Smooth muscle cell (in vitro differentiated cells): Measurements from ENCODE around the gene TTC39B. TPM values are rescaled to one million over a fixed set of nuclear protein-coding genes. Genes with fewer than 3 reads are reported as not detected.

Experiments used
- DNase-seq: peaks from one replicate; lab custom pipeline; 2025; ENCODE audit not compliant: unreplicated experiment; lab: John Stamatoyannopoulos, UW
- H2AFZ ChIP-seq: fragments of 200-600 bp; sonication (generic); 2 replicates; pipeline ENCODE4 v1.6.0; 2016; ENCODE audit warnings: antibody characterized with exemption, low read depth, mild to moderate bottlenecking
- H3F3A ChIP-seq: fragments of 200-600 bp; sonication (generic); 2 replicates; pipeline ENCODE4 v1.6.0; 2017; ENCODE audit warnings: antibody characterized with exemption, low read depth
- H3K27ac ChIP-seq: fragments of 200-600 bp; sonication (generic); 2 replicates; pipeline ENCODE4 v1.5.1; 2016; ENCODE audit warnings: low read depth, mild to moderate bottlenecking
- H3K27me3 ChIP-seq: fragments of 200-600 bp; sonication (generic); 2 replicates; pipeline ENCODE4 v1.6.1; 2016; ENCODE audit warnings: low read depth, mild to moderate bottlenecking
- H3K36me3 ChIP-seq: fragments of 200-600 bp; sonication (generic); 2 replicates; pipeline ENCODE4 v1.5.1; 2016; ENCODE audit warnings: low read depth
- H3K4me1 ChIP-seq: fragments of 200-600 bp; sonication (generic); 2 replicates; pipeline ENCODE4 v1.5.1; 2016; ENCODE audit warnings: low read depth
- H3K4me2 ChIP-seq: fragments of 200-600 bp; sonication (generic); 2 replicates; pipeline ENCODE4 v1.6.0; 2016; ENCODE audit warnings: mild to moderate bottlenecking
- H3K4me3 ChIP-seq: fragments of 200-600 bp; sonication (generic); 2 replicates; pipeline ENCODE4 v1.5.1; 2016; ENCODE audit warnings: mild to moderate bottlenecking
- H3K79me2 ChIP-seq: fragments of 200-600 bp; sonication (generic); 2 replicates; pipeline ENCODE4 v1.6.0; 2016; ENCODE audit warnings: low read depth, mild to moderate bottlenecking
- H3K9ac ChIP-seq: fragments of 200-600 bp; sonication (generic); 2 replicates; pipeline ENCODE4 v1.6.0; 2016; ENCODE audit warnings: low read depth
- H3K9me3 ChIP-seq: fragments of 200-600 bp; sonication (generic); replicated peaks from 2 replicates; pipeline ENCODE4 v1.5.1; 2016; ENCODE audit warnings: low read depth
- H4K20me1 ChIP-seq: fragments of 200-600 bp; sonication (generic); 2 replicates; pipeline ENCODE4 v1.6.0; 2016; ENCODE audit warnings: low read depth
- CTCF ChIP-seq: fragments of 200-600 bp; sonication (generic); IDR thresholded peaks from 2 replicates; pipeline ENCODE4 v1.5.1; 2017; ENCODE audit warnings: borderline replicate concordance, mild to moderate bottlenecking, antibody characterized with exemption; ENCODE audit not compliant: insufficient read depth, poor library complexity, severe bottlenecking
- WGBS: methylation state at CpG from one replicate; pipeline ENCODE4 v1.1.7; 2016; ENCODE audit warnings: low lambda C conversion rate; 5-methylcytosine and 5-hydroxymethylcytosine counted together
- polyA plus RNA-seq: library from polyadenylated mRNA; unstranded; fragments of >200 nt; fragmentation: Nextera tagmentation; extraction: Ambion mirVana; gene quantifications from 2 replicates; pipeline ENCODE4 v1.2.1, GENCODE V29; 2016
- total RNA-seq: library from RNA; depleted of rRNA; stranded (reverse); fragments of >200 nt; gene quantifications from 2 replicates; pipeline ENCODE4 v1.2.3, GENCODE V29; 2014

The TTC39B gene
- total and polyA plus RNA-seq, 2 experiments from 2014 or later: 3.8 to 13.3 TPM

DNA sequence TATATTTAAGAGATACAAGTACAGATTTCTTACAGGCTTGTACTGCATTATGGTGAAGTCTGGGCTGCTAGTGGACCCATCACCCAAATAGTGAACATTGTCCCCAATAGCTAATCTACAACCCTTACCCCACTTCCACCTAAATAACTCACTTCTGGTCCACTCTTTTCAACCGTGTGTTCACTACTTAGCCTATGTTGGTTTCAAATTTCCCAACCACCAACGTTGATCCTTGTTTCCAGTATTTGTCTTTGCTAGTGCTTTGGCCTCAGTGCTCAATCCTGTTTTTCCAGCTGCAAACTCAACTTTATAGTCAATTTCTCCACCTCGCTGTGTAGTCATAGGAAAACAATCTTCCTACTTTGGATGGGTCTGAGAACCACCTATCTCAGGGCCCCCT is 45.3 kb upstream of the TTC39B start:
- H3K27ac ChIP-seq: no peak overlapping the region
- no peak overlapping the region for H3K4me2 ChIP-seq
- H3K4me1 ChIP-seq: no peaks in the 10 kb centered on the region

DNA sequence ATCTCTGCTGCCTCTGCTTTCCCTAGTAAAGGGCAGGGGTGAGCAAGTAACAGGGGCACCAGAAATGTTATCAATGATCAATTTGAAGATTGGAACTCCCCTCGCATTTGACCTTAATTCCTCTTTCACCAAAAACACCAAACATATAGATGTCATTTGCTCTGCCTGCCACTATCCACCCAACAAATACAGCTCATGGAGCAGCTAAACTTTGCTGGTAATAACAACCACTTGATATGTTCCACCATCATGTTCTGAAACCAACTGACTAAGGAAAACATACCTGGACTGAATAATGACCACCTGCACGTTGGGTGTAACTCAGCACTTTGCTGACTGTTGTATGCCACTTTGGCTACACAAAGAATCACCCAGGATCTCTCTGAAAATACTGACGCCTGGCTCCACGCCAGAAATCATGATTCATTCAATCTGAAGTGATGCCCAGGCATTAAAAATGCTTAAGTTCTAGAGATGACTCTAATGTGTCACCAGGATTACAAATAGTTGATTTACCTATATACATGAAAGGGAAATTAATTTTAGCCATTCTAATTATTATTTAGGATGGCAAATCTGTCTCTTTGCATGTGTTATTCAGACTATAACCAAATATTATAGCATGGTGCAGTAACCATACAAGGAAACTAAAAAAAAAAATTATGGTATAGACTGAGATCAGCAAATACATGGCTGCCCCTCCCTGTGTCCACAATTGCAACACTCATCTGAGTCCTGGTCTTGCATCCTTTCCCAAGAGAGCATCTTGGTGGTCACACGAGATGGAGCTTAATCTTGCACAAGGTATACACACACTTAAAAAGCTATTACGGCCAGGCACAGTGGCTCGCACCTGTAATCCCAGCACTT is 43.1 kb upstream of the TTC39B start:
- Histone ChIP-seq H3K9me3 (no peaks in the 10 kb centered on the region), H4K20me1 (no peaks in the 10 kb centered on the region), H3K27me3 (no peaks in the 10 kb centered on the region), H3K4me3 (no peak overlapping the region), H3K36me3 (no peaks in the 10 kb centered on the region), H3F3A (no peaks in the 10 kb centered on the region), H3K4me2 (no peak overlapping the region), H3K4me1 (no peaks in the 10 kb centered on the region), H3K9ac (no peak overlapping the region), H3K79me2 (no peaks in the 10 kb centered on the region), H2AFZ (no peak overlapping the region), H3K27ac (no peak overlapping the region)
- TF ChIP-seq CTCF: no peak
- WGBS: 87% methylated on average over 7 of the region's 7 CpGs
- no peak for DNase-seq

More for the DNA sequence above, 45.3 kb upstream of the TTC39B start:
- H3K4me3 ChIP-seq: no peak overlapping the region
- no peak for TF ChIP-seq CTCF
- H2AFZ ChIP-seq: no peak overlapping the region
- WGBS: 48% methylated on average over 3 of the region's 3 CpGs
- no peaks in the 10 kb centered on the region for H3K27me3 ChIP-seq
- H3K36me3 ChIP-seq: no peaks in the 10 kb centered on the region
- H3K9me3 ChIP-seq: no peaks in the 10 kb centered on the region
- no peaks in the 10 kb centered on the region for H3K79me2 ChIP-seq
- no peak for DNase-seq
- H3K9ac ChIP-seq: no peak overlapping the region
- H4K20me1 ChIP-seq: no peaks in the 10 kb centered on the region
- H3F3A ChIP-seq: no peaks in the 10 kb centered on the region

DNA sequence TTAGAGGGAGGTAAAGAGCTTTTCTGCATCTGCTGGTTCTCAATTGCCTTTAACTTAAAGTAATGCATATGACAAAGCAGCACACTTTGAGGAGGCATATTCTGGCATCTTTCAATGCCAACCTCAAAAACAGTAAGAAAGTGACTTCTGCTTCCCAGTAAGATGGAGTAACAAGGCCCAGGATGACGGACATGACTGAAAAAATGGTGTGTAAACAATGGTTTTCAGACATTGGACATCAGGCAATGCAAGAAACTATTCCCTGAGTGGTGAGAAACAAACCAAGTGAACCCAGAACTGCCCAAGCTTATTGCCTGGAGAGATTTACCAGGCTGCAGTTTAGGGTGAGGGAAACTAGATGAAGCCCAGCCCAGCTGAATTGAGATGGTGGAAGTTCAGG is 39.8 kb upstream of the TTC39B start:
- H2AFZ ChIP-seq: peak overlapping the region; percentile 60
- 0% methylated on average over 1 of the region's 1 CpG for WGBS
- no peak for TF ChIP-seq CTCF

GRCh38 chr9:15344191-15344590 is 37.2 kb upstream of the TTC39B start:
- no peak overlapping the region for H3K4me3 ChIP-seq
- no peak overlapping the region for H3K4me2 ChIP-seq
- no peaks in the 10 kb centered on the region for H4K20me1 ChIP-seq
- H3K4me1 ChIP-seq: no peaks in the 10 kb centered on the region
- no peak overlapping the region for H3K27ac ChIP-seq
- H3K36me3 ChIP-seq: no peaks in the 10 kb centered on the region
- H3K27me3 ChIP-seq: no peaks in the 10 kb centered on the region
- WGBS: 63% methylated on average over 2 of the region's 2 CpGs
- H3K9ac ChIP-seq: no peak overlapping the region
- H3F3A ChIP-seq: peaks cover 2% of the 10 kb centered on the region
- no peak for TF ChIP-seq CTCF
- no peaks in the 10 kb centered on the region for H3K79me2 ChIP-seq
- DNase-seq: no peak
- no peaks in the 10 kb centered on the region for H3K9me3 ChIP-seq
- H2AFZ ChIP-seq: peak overlapping the region; percentile 63

More for the DNA sequence above, 39.8 kb upstream of the TTC39B start:
- Histone ChIP-seq H3K79me2 (no peaks in the 10 kb centered on the region), H4K20me1 (no peaks in the 10 kb centered on the region), H3K27me3 (no peaks in the 10 kb centered on the region), H3K4me2 (no peak overlapping the region), H3K4me1 (no peaks in the 10 kb centered on the region), H3K9me3 (no peaks in the 10 kb centered on the region), H3K9ac (no peak overlapping the region), H3K4me3 (no peak overlapping the region), H3K36me3 (no peaks in the 10 kb centered on the region), H3K27ac (no peak overlapping the region), H3F3A (peaks cover 2% of the 10 kb centered on the region)
- no peak for DNase-seq
